ENCODE data around the gene LILRB3.
A peak's percentile ranks its signal among the peaks of the same experiment; 100 is the strongest.
"Not testable (repeated sequence)": the region's sequence is repeated elsewhere in the genome, so short reads cannot be mapped to it uniquely, and the experiment has no call there.

The LILRB3 gene

DNA sequence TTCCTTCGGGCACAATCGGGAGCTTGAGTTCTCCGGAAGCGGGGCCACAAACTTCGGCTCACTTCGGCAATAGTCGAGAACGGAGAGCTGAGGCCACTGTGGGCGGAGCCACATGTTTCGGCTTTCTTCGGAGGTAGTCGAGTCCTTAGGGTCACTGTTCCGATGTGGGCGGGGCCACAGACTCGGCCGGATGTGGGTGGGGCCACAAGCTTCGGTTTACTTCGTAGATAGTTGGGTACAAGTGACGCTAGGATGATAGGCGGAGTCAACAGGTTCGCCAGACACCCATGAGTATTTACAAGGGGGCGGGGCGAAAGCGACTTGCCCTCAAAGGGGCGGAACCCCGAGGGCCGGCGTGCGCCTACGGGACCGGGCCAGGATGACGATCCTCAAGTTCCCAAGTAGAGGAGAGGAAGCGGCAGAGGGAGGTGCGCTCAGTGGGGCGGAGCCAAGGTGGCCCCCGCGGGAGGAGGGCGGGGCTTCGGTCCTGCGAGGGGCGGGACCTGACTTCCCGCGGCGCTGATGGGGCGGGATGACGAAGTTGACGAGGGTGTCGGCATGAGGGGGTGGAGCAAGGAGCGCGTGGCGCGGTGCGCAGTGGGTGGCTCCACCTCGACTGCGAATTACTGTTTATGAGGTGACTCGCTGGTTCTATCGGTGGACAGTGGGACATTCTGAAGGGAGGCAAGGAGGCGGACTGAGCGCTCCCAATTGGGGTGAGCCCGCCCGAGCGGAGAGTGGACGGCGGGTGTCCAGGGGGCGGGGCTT lies 32.9 kb downstream of the LILRB3 start:
- DNase-seq (ENCODE audit: low read depth), result peak; percentile 98

GRCh38 chr19:54189145-54189734 lies 33.6 kb downstream of the LILRB3 start, which contains the start of gene MBOAT7:
MBOAT7 (minus strand) TSS chr19:54189580; CDS start chr19:54188508, 1,072 bp downstream.
- no peak for DNase-seq (ENCODE audit: low read depth)

DNA sequence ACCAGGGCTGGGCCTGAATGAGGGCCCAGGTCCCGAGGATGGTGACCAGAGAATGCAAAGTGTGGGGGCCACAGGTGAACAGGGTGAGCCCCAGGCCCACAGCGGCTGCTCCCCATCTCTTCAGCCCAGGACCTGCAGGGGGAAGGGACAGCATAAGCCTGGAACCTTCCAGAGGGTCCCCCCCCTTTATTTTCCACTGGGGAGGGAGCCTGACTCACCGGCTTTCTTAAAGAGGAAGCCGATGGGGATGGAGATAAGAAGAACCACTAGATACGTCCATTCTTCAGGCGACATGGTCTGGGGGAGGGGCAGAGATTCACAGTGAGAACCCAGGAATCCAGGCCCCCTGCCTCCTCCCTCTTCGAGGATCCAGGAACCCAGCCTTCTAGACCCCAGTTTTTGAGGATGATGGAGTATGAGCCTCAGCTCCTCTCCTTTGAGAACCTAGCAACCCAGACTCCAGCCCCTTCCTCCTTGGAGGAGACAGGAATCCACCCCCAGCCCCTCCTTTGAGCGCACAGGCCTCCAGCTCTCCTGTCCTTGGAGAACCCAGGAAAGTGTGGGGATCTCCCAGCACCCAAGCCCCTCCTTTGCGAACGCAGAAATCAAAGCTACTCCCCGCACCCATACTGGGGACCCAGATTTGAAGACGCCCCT lies 34.5 kb downstream of the LILRB3 start:
- no peak for DNase-seq (ENCODE audit: low read depth)

DNA sequence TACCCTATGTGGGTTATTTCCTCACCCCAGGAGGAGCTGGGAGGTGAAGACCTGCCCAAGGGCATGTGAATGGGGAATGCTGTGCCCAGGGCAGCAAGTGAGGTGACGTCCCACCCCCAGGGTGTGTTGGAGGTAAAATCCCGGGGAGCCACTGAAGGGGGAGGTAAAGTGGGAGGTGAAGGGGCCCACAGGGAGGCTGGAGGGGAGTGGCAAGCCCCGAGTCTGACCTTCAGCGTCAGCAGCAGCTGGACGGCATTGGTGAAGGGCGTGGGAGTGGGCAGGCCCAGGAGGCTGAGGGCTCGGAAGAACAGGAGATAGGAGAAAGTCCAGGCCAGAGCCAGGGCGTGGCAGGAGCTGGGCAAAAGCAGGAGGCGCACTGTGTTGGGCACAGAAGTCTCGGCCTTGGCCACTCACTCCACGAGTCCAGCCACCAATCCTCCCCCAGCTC lies 35.8 kb downstream of the LILRB3 start:
- no peak for DNase-seq (ENCODE audit: low read depth)

- DNase-seq (ENCODE audit: low read depth), result no peak
These were observed 36.5 kb downstream of the LILRB3 start for GRCh38 chr19:54186351-54186750.

- no peak for DNase-seq (ENCODE audit: low read depth)
These were observed 39.4 kb downstream of the LILRB3 start for GRCh38 chr19:54183431-54183830.

GRCh38 chr19:54181894-54182293 lies 40.9 kb downstream of the LILRB3 start:
- not testable (repeated sequence) for DNase-seq (ENCODE audit: low read depth)

DNA sequence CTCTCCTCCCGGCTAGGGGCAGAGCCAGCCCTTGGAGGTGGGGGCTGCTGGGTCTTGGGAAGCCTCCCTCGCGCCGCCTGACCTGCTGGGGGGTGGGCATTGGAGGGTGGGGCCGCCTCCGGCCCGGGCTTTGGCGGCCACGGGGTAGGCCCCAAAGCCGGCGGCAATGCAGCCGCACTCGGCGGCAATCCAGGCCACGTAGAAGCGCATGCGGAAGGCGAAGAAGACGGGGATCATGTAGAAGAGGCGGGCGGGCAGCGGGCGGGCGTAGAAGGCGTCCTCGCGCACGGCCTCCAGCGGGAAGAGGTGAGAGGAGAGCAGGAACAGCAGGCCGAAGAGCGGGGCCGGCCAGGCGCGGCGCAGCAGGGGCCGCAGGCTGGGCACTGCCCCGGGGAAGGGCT lies 42.1 kb downstream of the LILRB3 start:
- DNase-seq (ENCODE audit: low read depth), result no peak

DNA sequence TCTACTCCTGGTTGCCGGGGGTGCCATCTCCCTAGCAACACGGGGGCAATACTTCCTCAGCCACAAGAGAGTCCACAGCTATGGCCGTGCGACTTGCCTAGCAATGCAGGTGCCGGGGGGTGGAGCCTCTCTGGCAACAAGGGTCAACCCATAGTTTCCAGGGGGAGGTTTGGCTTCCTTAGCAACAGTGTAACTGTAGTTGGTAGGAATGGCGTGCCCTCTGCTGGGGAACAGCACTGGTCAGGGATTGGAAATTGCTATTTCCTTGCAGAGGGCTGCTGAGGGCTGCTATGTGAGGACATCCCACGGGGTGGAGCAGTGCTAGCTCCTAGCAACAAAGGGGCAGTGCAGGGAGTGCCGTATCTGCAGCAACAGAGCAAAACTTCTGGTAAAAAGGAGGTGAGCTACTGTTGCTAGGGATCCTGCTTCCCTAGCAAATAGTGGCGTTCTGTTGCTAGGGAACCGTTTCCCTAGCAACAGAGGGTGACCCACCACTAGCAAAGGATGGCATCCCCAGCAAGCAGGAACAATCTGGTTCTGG lies 42.8 kb downstream of the LILRB3 start:
- DNase-seq (ENCODE audit: low read depth), result no peak

DNA sequence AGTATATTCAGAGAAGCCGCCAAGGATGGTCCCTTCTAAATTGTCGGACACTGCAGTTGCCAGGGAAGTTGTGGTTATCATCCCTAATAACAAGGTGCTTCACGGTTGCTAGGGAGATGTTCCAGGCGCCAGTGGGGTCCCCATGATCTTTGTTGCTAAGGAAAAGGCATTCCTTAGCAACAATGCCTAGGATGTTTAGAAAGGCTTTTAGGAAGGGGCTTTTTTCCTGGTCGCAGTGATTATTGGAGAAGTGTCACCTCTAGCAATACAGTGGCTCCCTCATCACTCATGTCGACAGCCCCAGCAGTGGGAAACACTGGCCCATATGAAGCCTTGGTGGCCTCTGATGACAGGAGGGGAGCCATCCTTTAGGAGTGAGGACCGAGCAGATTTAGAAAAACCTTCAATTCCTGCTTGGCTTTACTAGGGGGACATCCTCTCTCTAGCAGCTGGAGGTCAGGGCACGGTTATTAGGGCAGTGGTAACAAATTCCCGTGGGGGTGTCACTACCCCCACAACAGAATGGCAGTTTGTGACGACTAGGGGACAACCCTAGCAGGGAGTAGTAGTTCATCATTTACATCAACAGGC lies 43.5 kb downstream of the LILRB3 start:
- DNase-seq (ENCODE audit: low read depth), result no peak

DNA sequence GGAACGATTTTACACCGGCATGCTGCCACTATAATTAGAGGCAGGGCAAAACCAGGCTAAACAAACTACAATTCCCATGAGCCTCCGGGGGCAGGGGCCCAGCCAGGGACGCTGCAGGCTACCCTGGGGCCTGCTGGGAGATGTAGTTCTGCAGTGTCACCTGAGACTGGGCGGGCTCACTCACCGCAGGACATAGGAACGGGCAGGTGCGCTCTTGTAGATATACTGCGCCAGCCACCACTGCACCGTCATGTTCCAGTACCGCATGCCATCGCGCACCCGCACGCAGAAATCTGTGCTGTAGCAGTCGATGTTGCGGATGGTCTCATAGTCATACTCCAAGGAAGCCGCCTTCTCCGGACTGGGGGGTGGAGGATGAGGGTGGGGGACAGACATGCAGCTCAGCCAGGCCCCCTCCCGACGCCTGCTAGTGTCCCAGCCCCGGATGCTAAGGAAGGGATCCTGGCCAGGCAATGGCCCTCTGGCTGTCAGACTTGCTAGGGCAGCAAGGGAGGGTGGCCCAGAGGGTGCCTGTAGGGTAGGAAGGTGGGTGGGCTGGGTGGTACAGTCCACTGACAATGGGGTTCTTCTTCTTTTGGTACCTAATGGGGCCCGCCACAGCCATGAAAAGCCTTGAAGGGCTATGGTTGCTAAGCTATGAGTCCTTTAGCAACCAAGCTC lies 44.1 kb downstream of the LILRB3 start:
- no peak for DNase-seq (ENCODE audit: low read depth)

GRCh38 chr19:54173951-54174834 lies 48.6 kb downstream of the LILRB3 start:
- no peak for DNase-seq (ENCODE audit: low read depth)

- DNase-seq (ENCODE audit: low read depth), result no peak
These were observed 49.5 kb downstream of the LILRB3 start for GRCh38 chr19:54173359-54173699.

DNA sequence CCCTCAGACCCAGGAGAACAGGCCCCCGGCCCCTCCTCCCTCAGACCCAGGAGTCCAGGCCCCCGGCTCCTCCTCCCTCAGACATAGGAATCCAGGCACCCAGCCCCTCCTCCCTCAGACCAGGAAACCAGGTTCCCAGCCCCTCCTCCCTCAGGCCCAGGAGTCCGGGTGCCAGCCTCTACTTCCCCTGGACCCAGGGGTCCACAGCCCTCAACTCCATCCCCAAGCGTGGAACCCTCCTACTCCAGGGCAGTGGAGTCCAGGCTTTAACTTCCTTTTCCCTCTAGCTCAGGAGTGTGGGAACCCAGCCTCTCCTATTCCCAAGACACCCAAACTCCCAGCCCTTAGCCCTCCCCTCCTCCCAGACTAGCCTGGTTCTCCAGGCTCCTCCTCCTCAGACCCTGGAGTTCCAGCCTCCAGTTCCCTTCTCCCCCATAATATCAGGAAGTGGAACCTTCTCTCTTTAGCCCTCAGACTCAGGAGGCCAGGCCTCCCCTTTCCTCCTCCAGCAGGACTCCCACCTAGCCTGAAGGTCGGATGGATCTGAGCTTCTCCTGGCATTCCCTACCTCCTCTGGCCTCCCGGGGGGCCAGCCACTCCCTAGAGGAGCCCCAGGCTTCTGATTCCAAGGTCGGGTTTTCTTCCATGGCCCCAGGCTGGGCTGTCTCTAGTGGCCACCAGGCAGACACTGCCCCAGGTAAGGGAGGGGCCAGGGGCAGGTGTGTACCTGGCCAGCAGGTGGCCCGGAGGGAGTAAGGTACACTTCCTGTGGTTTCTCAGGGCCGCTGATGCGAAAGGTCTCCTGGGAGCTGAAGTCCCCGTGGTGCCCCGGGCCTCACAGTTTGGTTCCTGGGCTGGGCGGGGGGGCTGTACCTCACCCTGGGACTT lies 50.1 kb downstream of the LILRB3 start, which contains the start of gene TMC4:
TMC4 (minus strand) TSS at position 690 of the 888 bp plus-strand sequence; CDS start at position 647, 43 bp downstream.
- no peak for DNase-seq (ENCODE audit: low read depth)

- DNase-seq (ENCODE audit: low read depth), result not testable (repeated sequence)
These were observed 50.9 kb downstream of the LILRB3 start for GRCh38 chr19:54171736-54172431.

DNA sequence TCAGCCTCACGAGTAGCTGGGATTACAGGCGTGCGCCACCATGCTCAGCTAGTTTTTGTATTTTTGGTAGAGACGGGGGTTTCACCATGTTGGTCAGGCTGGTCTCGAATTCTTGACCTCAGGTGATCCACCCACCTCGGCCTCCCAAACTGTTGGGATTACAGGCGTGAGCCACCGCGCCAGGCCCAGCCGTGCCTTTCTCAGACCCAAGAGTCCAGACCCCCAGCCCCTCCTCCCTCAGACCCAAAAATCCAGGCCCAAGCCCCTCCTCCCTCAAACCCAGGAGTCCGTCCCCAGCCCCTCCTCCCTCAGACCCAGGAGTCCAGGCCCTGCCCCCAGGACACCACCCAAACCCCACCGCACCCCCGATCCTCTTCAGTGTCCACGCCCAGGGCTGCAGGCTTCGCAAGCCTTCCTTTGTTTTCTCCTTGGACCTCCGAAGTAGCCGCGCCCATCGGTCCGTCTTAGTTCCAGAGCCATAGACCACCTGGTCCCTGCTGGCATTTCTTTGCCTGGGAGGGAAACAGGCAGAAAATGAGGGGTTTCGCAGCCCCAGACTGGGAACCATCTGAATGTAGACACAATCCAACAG lies 53.6 kb downstream of the LILRB3 start:
- DNase-seq (ENCODE audit: low read depth), result no peak

GRCh38 chr19:54168174-54168917 lies 54.5 kb downstream of the LILRB3 start:
- peak; percentile 20 for DNase-seq (ENCODE audit: low read depth)

All from GM04503 (cell line).